ENCODE results near the gene UBASH3A. TPM values are rescaled to one million over a fixed set of nuclear protein-coding genes. Genes with fewer than 3 reads are reported as not detected.
"Not testable (repeated sequence)": the region's sequence is repeated elsewhere in the genome, so short reads cannot be mapped to it uniquely, and the experiment has no call there.

UBASH3A gene
- total RNA-seq, 1 experiment from 2014 or later, result not detected

DNA sequence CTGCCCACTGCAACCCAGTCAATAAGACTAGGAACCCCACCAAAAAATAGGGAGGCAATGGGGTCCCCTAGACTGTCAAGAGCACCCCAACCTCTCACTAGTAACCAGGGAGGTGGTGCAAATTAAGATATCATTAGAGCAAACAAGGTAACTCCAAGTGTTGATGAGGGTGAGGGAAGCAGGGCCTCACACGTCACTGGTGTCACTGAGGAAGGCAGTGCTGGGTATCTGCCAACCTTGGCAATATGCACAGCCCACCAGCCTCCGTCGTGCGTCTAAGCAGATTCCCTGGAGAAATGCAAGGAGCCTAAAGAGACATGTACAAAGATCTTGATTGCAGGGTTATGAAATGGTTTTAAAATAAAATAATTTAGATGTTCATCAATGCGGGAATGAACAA is 3.8 kb downstream of the UBASH3A start:
- no TSS peak for BruUV-seq (replicated peaks)
- Mint-ChIP-seq H3K36me3 (ENCODE audit: insufficient read depth, unreplicated experiment) (no peaks in the 10 kb centered on the region), H3K27me3 (ENCODE audit: unreplicated experiment) (no peaks in the 10 kb centered on the region), H3K9me3 (ENCODE audit: low read depth, unreplicated experiment) (no peaks in the 10 kb centered on the region), H3K4me1 (ENCODE audit: low read depth, unreplicated experiment) (no peaks in the 10 kb centered on the region), H3K27ac (ENCODE audit: unreplicated experiment) (no peak overlapping the region), H3K4me3 (ENCODE audit: low read depth, unreplicated experiment) (no peak overlapping the region)
- TF ChIP-seq, protein P1, sequence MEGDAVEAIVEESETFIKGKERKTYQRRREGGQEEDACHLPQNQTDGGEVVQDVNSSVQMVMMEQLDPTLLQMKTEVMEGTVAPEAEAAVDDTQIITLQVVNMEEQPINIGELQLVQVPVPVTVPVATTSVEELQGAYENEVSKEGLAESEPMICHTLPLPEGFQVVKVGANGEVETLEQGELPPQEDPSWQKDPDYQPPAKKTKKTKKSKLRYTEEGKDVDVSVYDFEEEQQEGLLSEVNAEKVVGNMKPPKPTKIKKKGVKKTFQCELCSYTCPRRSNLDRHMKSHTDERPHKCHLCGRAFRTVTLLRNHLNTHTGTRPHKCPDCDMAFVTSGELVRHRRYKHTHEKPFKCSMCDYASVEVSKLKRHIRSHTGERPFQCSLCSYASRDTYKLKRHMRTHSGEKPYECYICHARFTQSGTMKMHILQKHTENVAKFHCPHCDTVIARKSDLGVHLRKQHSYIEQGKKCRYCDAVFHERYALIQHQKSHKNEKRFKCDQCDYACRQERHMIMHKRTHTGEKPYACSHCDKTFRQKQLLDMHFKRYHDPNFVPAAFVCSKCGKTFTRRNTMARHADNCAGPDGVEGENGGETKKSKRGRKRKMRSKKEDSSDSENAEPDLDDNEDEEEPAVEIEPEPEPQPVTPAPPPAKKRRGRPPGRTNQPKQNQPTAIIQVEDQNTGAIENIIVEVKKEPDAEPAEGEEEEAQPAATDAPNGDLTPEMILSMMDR (IDR thresholded peaks at IDR 0.05; ENCODE audit: unreplicated experiment), result no peak
- no peak for DNase-seq
- intact Hi-C loops (cut with micrococcal nuclease; ENCODE audit: unreplicated experiment), result no loop called here
- CTCF ChIA-PET, result no interaction called here

DNA sequence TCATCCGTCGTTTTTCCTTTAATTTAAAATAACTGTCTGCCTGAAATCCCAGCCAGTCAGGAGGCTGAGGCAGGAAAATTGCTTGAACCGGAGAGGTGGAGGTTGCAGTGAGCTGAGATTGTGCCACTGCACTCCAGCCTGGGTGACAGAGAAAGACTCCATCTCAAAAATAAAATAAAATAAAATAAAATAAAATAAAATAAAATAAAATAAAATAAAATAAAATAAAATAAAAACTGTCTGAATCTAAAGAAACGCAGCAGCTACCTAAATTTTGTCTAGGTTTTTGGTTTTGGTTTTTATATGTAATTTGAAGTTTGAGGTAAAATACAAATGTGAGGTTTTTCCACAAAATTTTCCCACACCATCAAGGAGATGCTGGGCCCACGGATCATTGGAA is 5.0 kb downstream of the UBASH3A start:
- H3K27ac Mint-ChIP-seq (ENCODE audit: unreplicated experiment); H3K27me3 Mint-ChIP-seq (ENCODE audit: unreplicated experiment); intact Hi-C loops (cut with micrococcal nuclease; ENCODE audit: unreplicated experiment); CTCF ChIA-PET; DNase-seq; H3K36me3 Mint-ChIP-seq (ENCODE audit: insufficient read depth, unreplicated experiment); H3K9me3 Mint-ChIP-seq (ENCODE audit: low read depth, unreplicated experiment); BruUV-seq (replicated peaks); H3K4me3 Mint-ChIP-seq (ENCODE audit: low read depth, unreplicated experiment); H3K4me1 Mint-ChIP-seq (ENCODE audit: low read depth, unreplicated experiment): not testable (repeated sequence)

DNA sequence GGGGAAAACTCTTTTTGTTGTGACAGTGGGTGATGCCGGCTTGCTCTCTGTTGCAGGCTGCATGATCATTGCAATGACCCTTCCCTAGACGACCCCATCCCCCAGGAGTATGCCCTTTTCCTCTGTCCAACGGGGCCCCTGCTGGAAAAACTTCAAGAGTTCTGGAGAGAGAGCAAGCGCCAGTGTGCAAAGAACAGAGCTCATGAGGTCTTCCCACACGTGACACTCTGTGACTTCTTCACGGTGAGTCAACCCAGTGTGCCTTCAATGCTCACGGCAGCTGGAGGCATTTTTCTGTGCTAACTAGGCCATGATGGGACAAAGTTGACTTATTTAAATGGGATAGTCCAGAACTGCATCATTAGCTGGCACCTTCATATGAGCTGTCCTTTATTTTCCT is 5.7 kb downstream of the UBASH3A start:
- Mint-ChIP-seq H3K36me3 (ENCODE audit: insufficient read depth, unreplicated experiment) (no peaks in the 10 kb centered on the region), H3K4me3 (ENCODE audit: low read depth, unreplicated experiment) (no peak overlapping the region), H3K27me3 (ENCODE audit: unreplicated experiment) (no peaks in the 10 kb centered on the region), H3K4me1 (ENCODE audit: low read depth, unreplicated experiment) (no peaks in the 10 kb centered on the region), H3K9me3 (ENCODE audit: low read depth, unreplicated experiment) (no peaks in the 10 kb centered on the region), H3K27ac (ENCODE audit: unreplicated experiment) (no peak overlapping the region)
- TF ChIP-seq, protein P1 (IDR thresholded peaks at IDR 0.05; ENCODE audit: unreplicated experiment), result no peak
- no TSS peak for BruUV-seq (replicated peaks)
- intact Hi-C loops (cut with micrococcal nuclease; ENCODE audit: unreplicated experiment), result no loop called here
- no peak for DNase-seq
- CTCF ChIA-PET, result no interaction called here

DNA sequence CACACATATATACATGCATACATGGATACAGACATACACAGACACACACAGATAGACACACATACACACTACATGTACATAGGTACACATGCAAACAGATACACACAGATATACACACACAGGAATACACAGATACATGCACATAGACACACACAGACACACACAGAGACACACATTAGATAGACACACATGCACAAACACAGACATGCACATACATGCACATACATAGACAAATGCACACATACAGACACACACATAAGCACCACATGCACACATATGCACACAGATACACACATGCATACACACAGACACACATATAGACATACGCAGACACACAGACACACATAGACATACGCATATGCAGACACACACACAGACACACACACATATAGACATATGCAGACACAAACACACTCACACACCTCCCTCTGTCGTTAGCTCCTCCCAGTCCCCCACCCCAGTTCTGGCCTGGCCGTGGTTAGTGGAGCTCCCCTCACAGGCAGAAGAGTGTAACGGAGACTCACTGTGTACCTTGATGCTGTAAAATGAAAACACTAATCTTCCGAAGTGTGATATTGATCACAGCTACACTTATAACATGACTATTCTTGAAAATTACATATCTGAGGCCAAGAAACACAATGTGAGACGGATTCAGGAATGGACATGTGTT is 7.6 kb downstream of the UBASH3A start:
- no peaks in the 10 kb centered on the region for H3K27me3 Mint-ChIP-seq (ENCODE audit: unreplicated experiment)
- TF ChIP-seq, protein P1 (IDR thresholded peaks at IDR 0.05; ENCODE audit: unreplicated experiment), result no peak

DNA sequence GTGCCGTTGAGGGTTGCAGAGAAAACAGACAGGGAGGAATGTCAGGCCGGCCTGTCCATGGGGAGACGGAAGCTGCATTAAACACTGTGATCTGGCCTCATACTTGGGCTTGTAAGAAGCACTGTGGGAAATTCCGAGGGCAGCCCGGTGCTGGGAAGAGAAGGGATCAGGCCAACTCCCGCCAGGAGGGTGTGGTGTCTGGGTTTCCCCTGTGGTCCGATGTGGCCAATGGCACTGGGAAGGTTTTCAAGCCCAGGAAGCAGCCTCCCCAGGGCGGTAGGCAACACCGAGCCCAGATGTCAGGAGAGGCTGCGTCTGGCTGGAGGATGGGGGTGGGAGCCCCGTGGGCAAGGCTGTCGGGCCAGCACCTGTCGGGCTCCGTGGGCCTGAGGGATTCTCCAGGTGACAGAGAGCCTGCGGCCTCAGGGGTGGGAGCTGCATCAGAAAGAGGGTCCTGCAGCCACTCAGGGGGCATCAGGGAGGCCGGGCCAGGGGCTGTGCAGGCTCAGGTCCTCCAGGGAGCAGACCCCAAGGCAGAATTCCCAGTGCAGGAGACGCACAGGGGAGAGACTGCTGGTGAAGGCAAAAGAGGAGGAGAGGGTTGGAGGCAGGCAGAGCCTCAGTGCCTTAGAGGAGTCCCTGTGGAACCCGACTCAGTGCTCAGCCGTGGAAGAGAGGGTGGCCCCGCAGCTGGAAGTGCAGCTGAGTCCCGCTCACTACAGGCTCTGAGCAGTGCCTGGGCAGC is 8.4 kb downstream of the UBASH3A start:
- CTCF ChIA-PET, result interaction anchor here (1.3 kb wide), 1 partner anchor 23 kb away, joined by 4 read pairs; no protein-coding TSS in a partner anchor
- H3K4me1 Mint-ChIP-seq (ENCODE audit: low read depth, unreplicated experiment), result peaks cover 8% of the 10 kb centered on the region

More for the DNA sequence above, 7.6 kb downstream of the UBASH3A start:
- Mint-ChIP-seq H3K27ac (ENCODE audit: unreplicated experiment) (no peak overlapping the region), H3K4me3 (ENCODE audit: low read depth, unreplicated experiment) (no peak overlapping the region), H3K4me1 (ENCODE audit: low read depth, unreplicated experiment) (peaks cover 8% of the 10 kb centered on the region), H3K36me3 (ENCODE audit: insufficient read depth, unreplicated experiment) (peaks cover 8% of the 10 kb centered on the region), H3K9me3 (ENCODE audit: low read depth, unreplicated experiment) (no peaks in the 10 kb centered on the region)
- intact Hi-C loops (cut with micrococcal nuclease; ENCODE audit: unreplicated experiment), result no loop called here
- DNase-seq, result no peak
- CTCF ChIA-PET, result interaction anchor here (1.3 kb wide), 1 partner anchor 22 kb away, joined by 4 read pairs; no protein-coding TSS in a partner anchor
- no TSS peak for BruUV-seq (replicated peaks)

More for the DNA sequence above, 8.4 kb downstream of the UBASH3A start:
- no TSS peak for BruUV-seq (replicated peaks)
- TF ChIP-seq, protein P1 (IDR thresholded peaks at IDR 0.05; ENCODE audit: unreplicated experiment), result no peak
- Mint-ChIP-seq H3K36me3 (ENCODE audit: insufficient read depth, unreplicated experiment) (peaks cover 8% of the 10 kb centered on the region), H3K4me3 (ENCODE audit: low read depth, unreplicated experiment) (no peak overlapping the region), H3K27ac (ENCODE audit: unreplicated experiment) (no peak overlapping the region), H3K27me3 (ENCODE audit: unreplicated experiment) (no peaks in the 10 kb centered on the region), H3K9me3 (ENCODE audit: low read depth, unreplicated experiment) (no peaks in the 10 kb centered on the region)
- no peak for DNase-seq
- intact Hi-C loops (cut with micrococcal nuclease; ENCODE audit: unreplicated experiment), result no loop called here
